ENCODE measurements around the gene C1QTNF4.
"Not testable (repeated sequence)": the region's sequence is repeated elsewhere in the genome, so short reads cannot be mapped to it uniquely, and the experiment has no call there.

The C1QTNF4 gene

DNA sequence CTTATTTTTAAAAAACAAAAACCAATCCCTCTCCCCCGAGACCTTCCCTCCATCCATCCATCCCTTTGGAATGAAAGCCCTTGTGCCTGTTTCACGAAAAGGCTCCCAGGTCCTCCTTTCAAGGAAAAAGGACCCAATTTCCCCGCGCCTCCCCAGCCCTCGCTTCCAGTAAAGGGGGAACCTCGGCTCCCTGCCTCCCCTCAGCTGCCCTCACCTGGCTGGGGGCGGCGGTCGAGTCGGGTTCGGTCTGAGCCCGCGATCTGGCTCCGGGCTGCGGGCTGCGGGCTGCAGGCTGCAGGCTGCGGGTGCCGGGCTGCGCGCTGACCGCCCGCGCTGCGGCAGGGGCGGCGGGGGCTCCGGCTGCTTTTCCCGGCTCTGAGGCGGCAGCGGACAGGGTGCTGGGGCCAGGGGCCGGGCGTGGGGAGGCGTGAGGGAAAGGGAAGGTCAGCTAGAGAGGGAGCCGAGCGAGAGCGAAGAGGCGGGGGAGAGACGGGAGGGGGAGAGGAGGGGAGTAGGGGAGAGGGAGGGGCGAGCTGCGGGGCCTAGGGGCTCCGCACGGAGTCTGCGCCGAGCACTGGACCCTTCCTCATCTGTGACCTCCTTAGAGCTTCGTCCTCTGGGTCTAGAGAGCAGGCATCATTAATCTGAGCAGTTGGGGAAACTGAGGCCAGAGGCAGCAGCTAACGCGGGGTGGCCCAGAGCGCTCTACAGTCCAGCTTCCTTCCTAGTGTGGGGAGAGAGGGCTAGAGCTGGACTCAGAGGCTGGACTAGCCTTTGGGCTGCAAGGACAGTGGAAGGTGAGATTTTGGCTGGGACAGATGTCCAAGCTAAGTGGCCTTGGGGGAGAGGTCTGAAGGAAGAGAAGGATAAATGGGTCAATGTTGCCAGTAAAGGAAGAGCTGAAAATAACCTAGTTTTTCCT is at the start of gene C1QTNF4:
TSS of gene C1QTNF4 (minus strand) at position 478 of the 922 bp plus-strand sequence. CDS start 3,601 bp downstream, outside the sequence.
- DNase-seq, result no peak

DNA sequence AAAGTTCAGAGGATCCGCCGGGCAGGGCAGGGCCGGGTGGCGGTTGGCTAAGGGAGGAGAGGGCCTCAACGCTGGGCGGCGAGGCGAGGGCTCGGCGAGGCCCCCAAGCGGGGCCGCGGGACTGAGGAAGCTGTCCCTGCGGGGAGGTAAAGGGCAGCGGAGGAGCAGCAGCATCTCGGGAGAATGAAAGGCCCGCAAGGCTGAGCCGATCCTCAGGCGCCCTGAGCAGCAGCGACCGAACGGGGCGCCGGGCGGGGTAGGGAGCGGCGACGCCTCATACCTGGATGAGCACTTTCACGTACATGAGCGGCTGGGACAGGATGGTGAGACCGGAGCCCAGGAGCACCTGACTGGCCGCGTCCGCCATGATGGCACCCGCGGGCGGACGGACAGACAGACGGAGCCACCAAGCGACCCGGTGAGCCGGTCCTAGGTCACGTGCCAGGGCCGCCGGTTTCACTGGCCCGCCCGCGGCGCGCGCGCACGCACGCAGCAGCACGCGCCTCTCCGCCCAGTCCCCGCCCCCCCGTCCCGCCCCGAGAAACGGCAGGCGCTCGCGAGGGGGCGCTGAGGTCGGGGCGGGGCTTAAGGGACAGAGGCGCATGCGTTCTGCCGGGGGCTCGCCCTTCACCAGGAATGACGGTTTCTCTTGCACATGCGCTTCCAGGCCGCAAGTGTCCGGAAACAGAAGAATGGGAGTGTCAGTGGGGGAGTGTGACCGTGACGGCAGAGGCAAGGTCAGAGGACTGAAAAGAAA is 48.1 kb upstream of the C1QTNF4 start, which contains the start of gene MTCH2:
TSS of gene MTCH2 (minus strand) at position 461 of the 757 bp plus-strand sequence. CDS start at position 367, 94 bp downstream.
- peak; percentile 93 for DNase-seq

GRCh38 chr11:47641600-47642098 is 47.4 kb upstream of the C1QTNF4 start:
- no peak for DNase-seq

DNA sequence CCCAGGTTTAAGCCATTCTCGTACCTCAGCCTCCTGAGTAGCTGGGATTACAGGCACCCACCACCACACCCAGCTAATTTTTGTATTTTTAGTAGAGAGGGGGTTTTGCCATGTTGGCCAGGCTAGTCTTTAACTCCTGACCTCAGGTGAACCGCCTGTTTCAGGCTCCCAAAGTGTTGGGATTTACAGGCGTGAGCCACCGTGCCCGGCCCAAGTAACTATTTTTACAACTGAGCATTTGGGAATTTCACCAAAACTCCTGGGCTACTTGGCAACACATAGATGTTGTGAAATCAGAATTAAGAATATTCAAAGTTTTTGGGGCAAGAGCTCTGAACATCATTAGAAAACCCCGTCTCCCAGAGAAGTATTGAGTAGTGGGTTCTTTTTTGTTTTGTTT is 46.3 kb upstream of the C1QTNF4 start:
- not testable (repeated sequence) for DNase-seq

GRCh38 chr11:47636331-47636730 is 42.1 kb upstream of the C1QTNF4 start:
- DNase-seq, result not testable (repeated sequence)

DNA sequence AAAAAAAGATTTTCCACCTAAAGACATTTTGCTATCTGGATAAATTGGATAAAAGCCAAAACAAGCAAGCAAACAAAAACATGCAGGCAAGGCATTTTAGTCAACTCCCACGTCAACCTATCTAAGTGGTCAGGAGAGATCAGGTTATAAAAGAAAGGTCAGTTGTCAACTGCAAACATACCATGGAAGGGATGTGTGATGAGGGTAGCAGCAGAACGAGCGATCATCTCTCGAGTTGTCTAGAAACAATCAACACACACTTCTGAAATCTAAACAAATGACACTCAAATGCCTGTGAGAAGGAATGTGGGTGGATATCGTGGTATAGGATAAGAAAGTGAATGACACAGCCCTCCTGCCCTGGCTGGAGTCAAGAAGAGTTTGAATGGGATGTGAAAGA is 37.3 kb upstream of the C1QTNF4 start:
- peak; percentile 18 for DNase-seq

DNA sequence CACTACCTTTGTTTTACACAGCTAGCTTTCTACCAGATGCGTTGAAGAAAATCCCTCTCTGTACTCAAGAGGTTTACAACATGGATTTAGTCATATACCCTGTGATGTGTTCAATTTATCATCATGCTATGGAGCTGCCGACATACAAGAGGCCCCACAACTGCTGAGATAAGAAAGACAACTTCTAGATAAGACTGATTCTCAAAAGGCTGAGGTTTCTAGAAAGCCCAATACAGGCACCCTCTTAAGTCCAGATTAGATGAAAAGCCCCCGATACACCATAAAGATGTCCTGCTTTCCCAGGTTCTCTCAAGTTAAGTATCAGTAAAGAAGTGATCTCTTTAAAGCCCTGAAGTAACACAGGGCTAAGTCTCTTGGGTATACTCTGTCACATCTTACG is 33.8 kb upstream of the C1QTNF4 start:
- no peak for DNase-seq

DNA sequence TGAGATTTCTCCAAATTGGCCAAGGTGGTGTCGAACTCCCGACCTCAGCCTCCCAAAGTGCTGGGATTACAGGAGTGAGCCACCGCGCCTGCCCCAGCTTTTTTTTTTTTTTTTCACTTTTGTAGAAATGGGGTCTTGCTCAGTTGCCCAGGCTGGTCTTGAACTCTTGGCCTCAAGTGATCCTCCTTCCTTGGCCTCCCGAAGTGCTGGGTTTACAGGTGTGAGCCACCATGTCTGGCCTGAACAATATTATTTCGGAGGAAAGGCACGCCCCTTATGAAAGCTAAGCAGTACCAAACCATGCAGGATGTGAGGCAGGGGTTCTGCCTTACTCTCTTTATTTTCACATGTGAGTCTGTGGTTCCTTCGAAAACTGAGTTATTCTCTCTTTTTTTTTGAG is 32.0 kb upstream of the C1QTNF4 start:
- no peak for DNase-seq

DNA sequence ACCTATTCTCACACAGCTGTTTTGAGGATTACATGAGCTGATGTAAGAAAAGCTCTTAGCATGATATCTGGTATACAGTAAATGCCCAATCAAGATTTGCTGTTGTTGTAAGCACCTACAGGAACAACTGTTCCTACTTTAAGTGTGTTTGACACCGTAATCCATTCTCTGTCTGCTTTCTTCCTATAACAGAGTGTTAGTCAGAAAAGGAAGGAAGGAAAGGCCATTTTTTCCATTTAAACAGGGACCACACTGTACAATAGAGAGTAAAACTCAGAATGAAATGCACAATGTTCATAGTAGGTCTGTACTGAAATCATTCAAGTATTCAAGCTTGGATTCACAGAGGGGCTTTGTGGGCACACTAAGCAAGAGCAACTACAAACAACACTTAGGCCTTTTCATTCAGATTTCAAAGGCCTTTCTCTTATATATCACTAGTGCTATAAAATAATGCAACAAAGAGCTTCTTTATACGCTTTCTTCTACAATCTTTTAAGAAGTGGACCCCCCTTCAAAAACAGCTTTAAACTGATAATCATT is 26.7 kb upstream of the C1QTNF4 start:
- DNase-seq, result no peak

DNA sequence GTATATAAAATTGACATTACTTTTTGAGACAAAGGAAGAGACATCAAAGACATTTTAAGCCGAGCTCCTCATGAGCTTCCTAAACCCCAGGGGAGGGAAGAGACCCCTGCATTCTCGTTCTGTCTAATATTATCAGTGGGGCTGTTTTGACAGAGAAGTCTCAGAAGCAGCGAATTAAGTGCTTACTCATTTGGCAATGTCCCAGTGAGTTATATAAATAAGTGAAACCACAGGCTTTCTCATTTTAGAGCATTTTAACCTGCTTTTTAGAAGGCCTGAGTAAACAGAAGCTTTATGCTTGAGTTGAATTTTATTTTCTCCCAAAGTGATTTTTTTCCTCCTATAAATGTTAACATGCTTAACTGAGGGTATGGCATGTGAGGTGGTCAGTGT is 23.2 kb upstream of the C1QTNF4 start:
- DNase-seq, result no peak

DNA sequence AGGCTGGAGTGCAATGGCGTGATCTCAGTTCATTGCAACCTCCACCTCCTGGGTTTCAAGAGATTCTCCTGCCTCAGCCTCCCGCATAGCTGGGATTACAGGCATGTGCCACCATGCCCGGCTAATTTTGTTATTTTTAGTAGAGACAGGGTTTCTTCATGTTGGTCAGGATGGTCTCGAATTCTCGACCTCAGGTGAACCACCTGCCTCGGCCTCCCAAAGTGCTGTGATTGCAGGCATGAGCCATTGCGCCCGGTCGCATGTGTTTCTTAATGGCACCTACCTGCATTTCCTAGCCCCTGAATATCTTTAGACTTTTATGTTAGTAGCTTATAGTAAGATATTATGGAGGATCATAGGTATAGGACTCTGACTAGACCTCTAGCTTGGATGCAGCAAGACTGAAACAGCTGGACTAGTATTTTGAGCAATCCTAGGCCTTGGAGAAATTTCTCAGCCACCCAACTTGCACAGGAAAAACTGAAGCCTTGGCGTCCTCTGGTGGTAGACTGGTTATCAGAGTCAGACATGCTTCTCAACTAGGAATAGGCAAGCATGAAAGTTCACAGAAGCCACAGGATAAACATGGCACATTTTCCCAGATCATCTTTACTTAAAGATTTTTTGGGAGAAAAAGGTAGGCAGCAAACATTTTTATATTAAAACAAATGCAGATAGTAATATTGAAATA is 22.7 kb upstream of the C1QTNF4 start:
- no peak for DNase-seq

GRCh38 chr11:47615249-47615648 is 21.0 kb upstream of the C1QTNF4 start:
- no peak for DNase-seq

DNA sequence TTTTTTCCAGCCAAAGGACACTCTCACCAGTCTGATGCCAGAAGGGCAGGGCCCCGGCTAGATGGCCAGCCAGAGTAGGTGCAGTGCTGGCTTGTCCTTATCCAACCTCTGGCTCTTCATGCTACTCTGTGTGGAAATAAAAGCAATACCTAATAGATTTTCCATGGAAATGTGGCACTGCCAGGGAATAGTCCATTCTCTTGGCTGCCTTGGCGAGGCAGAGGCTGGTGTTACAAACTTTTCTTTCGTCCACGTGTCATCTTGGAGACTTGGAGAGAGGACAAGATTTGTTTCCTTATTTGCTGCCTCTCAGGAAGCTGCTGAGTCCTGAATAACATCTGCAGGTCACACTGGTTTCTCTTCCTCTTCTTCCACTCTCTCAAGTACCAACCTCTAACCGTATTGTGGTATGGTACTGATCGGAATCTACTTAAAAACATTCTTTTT is 17.2 kb upstream of the C1QTNF4 start:
- DNase-seq, result no peak

- no peak for DNase-seq
These were observed 15.5 kb upstream of the C1QTNF4 start for GRCh38 chr11:47609675-47610074.

DNA sequence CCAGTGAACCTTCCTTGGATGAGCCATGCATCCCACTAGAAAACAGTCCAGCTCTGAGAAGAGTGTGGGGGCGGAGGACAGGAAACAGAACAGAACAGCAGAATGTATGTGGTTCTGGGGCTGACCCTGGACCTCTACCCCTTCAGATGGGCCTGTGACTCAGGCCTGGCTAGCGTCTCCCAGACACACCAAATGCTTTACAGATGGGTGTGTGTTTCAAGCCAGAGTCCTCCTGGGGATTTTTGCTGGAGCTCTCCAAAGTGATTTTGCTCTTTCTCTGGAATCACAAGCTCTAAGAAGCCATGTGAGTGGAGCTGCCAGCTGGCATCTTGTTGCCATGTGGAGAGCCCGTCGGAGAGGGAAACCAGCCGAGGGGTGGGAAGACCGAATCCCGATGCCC is 13.2 kb upstream of the C1QTNF4 start:
- no peak for DNase-seq

- no peak for DNase-seq
These were observed 12.5 kb upstream of the C1QTNF4 start for GRCh38 chr11:47606731-47607130.

DNA sequence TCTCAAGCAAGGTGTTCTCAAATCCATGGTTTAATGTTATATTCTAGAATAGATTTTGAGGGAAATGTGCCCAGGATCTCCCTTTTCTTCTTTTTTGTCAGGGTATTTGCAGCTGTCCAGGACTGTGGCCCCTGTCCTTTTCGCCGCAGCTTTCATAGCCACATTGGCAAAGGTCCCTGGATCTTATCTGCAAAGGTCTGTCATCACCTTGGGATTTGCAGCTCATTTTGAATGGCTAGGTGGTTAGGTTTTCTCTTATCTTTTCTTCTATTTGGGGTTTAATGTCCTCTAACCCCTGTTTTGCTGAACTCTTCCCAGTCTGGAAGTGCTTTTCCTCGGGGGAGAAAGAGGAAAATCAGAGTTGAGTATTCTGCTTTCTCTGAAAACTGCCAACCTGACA is 11.7 kb upstream of the C1QTNF4 start:
- DNase-seq, result no peak

DNA sequence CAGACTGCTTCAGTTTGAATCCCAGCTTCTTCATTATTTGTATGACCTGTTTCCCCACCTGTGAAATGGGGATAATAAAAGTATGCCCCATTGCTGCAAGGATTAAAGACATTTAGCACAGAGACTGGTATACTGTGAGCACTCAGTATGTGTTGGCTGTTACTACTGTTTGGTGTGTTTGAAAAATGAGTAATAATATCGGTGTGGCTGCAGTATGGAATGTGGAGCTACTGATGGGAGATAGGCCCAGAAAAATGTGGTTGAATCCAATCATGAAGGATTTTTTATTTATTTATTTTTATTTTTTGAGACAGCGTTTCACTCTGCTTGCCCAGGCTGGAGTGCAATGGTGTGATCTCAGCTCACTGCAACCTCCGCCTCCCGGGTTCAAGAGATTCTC is 9.1 kb upstream of the C1QTNF4 start:
- no peak for DNase-seq

- peak; percentile 62 for DNase-seq
These were observed 5.7 kb upstream of the C1QTNF4 start for GRCh38 chr11:47599902-47600301.

DNA sequence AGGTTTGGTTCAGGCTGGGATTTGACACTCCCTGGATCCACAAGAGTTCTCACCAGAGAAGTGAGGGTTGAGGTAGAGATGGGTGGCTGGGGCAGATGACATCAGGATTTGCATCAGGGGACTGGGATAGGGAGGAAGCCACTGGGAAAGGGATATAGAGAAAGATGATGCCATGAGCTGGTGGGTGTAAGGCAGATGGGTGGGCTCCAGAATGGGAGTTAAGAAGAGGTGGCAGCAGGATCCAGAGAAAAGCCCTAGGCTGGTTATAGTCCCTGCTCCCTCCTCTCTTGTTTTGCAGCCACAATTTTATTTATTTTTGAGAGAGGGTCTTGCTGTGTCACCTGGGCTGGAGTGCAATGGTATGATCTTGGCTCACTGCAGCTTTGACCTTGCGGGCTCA is 1.8 kb upstream of the C1QTNF4 start:
- DNase-seq, result no peak

- DNase-seq, result no peak
These were observed 818 bp upstream of the C1QTNF4 start for GRCh38 chr11:47595029-47595428.

GRCh38 chr11:47593492-47593933 is 698 bp downstream of the C1QTNF4 start:
- no peak for DNase-seq

GRCh38 chr11:47592970-47593369 is 1.2 kb downstream of the C1QTNF4 start:
- DNase-seq, result no peak

All from NCI-H2029 treated with DMSO at 0.1 percent for 48 hours (cell line).